ENCODE data around the gene DNAJB1. TPM values are rescaled to one million over a fixed set of nuclear protein-coding genes. Genes with fewer than 3 reads are reported as not detected.

DNAJB1 gene
- total and polyA plus RNA-seq, 4 donors = 34.8 to 95.8 (median 51.2) TPM

GRCh38 chr19:14474827-14475226 lies 43.4 kb downstream of the DNAJB1 start:
- H3K27ac ChIP-seq (ENCODE audit: low read depth in 1 of 2, low read length in 2 of 2) = no peak overlapping the region
- peaks cover 0 to 4% of the 10 kb centered on the region in 2 donors for H3K36me3 ChIP-seq (ENCODE audit: control insufficient read depth in 1 of 2, insufficient read depth in 2 of 2, low read length in 1 of 2)
- WGBS, 2 donors = 48 to 49% methylated on average over 12 of the region's 12 CpGs
- no peaks in the 10 kb centered on the region for H3K9me3 ChIP-seq (ENCODE audit: control insufficient read depth, low read length)
- no peaks in the 10 kb centered on the region for H3K4me1 ChIP-seq (ENCODE audit: control insufficient read depth in 1 of 2, insufficient read depth in 2 of 2, low read length in 2 of 2)
- ATAC-seq (ENCODE audit: low FRiP score) (no peak), DNase-seq (no peak)
- intact Hi-C loops (cut with DNase I) = loop anchor here (5.0 to 10.0 kb wide), 3 partner anchors 120 to 328 kb away; no protein-coding TSS in a partner anchor
- no peaks in the 10 kb centered on the region for H3K27me3 ChIP-seq (ENCODE audit: control insufficient read depth in 1 of 2, insufficient read depth in 2 of 2, low read length in 1 of 2)
- no peak overlapping the region for H3K4me3 ChIP-seq (ENCODE audit: low read length in 2 of 2)

DNA sequence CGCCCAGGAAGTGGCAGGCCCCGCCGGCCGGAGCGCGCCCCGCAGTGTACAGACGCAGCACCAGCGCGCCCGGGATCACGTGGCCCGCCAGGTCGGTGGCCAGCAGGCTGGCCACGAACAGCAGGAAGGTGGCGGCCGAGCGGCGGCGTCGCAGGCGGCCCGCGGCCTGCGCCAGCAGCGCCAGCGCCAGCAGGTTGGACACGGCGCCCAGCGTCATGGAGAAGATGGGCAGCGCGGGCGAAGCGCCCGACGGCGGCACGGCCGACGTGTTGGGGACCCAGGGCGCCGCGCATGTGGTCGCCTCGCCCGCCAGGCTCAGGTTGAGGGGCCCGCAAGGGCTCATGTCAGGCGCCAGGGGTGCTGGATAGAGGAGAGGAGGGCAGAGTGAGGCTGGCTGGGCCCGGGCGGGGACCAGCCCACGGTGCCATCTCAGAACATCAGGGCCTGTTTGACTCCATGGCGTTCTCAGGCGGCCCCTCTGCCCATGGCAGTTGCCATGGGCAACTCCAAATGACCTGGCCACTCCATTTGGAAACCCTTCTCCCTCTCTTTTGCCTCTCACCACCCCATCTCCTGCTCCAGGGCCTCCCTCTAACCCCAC lies 44.1 kb downstream of the DNAJB1 start:
- Histone ChIP-seq H3K4me1 (ENCODE audit: control insufficient read depth in 1 of 2, insufficient read depth in 2 of 2, low read length in 2 of 2) (no peaks in the 10 kb centered on the region), H3K27ac (ENCODE audit: low read depth in 1 of 2, low read length in 2 of 2) (no peak overlapping the region), H3K4me3 (ENCODE audit: low read length in 2 of 2) (no peak overlapping the region), H3K9me3 (ENCODE audit: control insufficient read depth, low read length) (no peaks in the 10 kb centered on the region), H3K27me3 (ENCODE audit: control insufficient read depth in 1 of 2, insufficient read depth in 2 of 2, low read length in 1 of 2) (no peaks in the 10 kb centered on the region), H3K36me3 (ENCODE audit: control insufficient read depth in 1 of 2, insufficient read depth in 2 of 2, low read length in 1 of 2) (peaks cover 0 to 4% of the 10 kb centered on the region in 2 donors)
- intact Hi-C loops (cut with DNase I) = loop anchor here (5.0 to 10.0 kb wide), 3 partner anchors 119 to 327 kb away; no protein-coding TSS in a partner anchor
- 15 to 16% methylated on average over 51 to 53 of the region's 53 CpGs for WGBS, 2 donors
- ATAC-seq (ENCODE audit: low FRiP score) = no peak
- no peak for DNase-seq

DNA sequence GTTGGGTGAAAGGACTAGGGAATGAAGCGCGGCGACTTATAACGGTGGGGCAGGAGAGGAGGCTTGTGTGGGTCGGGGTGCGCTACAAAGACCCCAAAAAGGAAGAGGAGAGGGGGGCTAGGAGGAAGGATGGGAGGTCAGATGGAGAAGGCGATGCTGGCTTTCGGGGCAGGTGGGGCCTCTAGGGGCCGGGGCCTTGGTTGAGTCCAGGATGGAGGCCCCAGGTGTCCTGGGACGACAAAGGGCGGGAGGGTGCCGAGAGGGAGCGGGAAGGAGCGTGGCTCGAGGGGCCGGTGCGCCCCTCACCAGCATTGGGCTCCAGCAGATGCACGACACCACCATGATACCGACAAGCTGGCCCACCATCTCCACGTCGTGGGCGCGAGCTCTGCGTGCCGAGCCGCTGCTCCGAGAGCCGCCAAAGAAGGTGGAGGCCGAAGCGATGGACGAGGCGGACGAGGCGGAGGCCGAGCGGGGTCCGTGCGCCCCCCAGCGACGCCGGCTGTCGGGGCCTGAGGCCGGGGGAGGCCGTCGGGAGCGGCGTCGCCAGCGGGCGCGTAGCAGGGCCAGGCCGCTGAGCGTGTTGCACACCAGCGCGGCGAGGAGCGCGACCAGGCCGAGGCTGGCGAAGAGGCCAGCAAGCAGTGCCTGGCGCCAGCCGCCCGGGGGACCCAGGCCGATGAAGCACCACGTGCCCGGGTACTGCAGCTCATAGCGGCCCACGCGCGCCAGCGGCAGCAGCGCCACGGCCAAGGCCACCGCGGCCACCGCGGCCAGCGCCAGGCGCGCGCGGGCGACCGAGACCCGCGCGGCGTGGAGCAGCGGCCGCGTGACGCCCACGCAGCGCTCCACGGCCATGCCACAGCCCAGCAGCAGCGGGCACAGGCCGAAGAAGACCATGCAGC lies 44.9 kb downstream of the DNAJB1 start:
- WGBS, 2 donors = 5 to 7% methylated on average over 73 to 97 of the region's 97 CpGs
- intact Hi-C loops (cut with DNase I) = loop anchor here (5.0 to 10.0 kb wide), 3 partner anchors 119 to 326 kb away; no protein-coding TSS in a partner anchor
- Histone ChIP-seq H3K27me3 (ENCODE audit: control insufficient read depth in 1 of 2, insufficient read depth in 2 of 2, low read length in 1 of 2) (no peaks in the 10 kb centered on the region), H3K27ac (ENCODE audit: low read depth in 1 of 2, low read length in 2 of 2) (no peak overlapping the region), H3K9me3 (ENCODE audit: control insufficient read depth, low read length) (no peaks in the 10 kb centered on the region), H3K4me3 (ENCODE audit: low read length in 2 of 2) (no peak overlapping the region), H3K36me3 (ENCODE audit: control insufficient read depth in 1 of 2, insufficient read depth in 2 of 2, low read length in 1 of 2) (peaks cover 0 to 2% of the 10 kb centered on the region in 2 donors), H3K4me1 (ENCODE audit: control insufficient read depth in 1 of 2, insufficient read depth in 2 of 2, low read length in 2 of 2) (no peaks in the 10 kb centered on the region)
- no peak for ATAC-seq (ENCODE audit: low FRiP score)
- no peak for DNase-seq

- H3K9me3 ChIP-seq (ENCODE audit: control insufficient read depth, low read length) = no peaks in the 10 kb centered on the region
- H3K4me1 ChIP-seq (ENCODE audit: control insufficient read depth in 1 of 2, insufficient read depth in 2 of 2, low read length in 2 of 2) = no peaks in the 10 kb centered on the region
- 2 to 3% methylated on average over 51 to 66 of the region's 66 CpGs for WGBS, 2 donors
- no peak overlapping the region for H3K4me3 ChIP-seq (ENCODE audit: low read length in 2 of 2)
- peak; percentile 80 to 95 for DNase-seq
- no peak overlapping the region for H3K27ac ChIP-seq (ENCODE audit: low read depth in 1 of 2, low read length in 2 of 2)
- no peaks in the 10 kb centered on the region for H3K27me3 ChIP-seq (ENCODE audit: control insufficient read depth in 1 of 2, insufficient read depth in 2 of 2, low read length in 1 of 2)
- peaks cover 0 to 5% of the 10 kb centered on the region in 2 donors for H3K36me3 ChIP-seq (ENCODE audit: control insufficient read depth in 1 of 2, insufficient read depth in 2 of 2, low read length in 1 of 2)
- intact Hi-C loops (cut with DNase I) = loop anchor here (5.0 to 10.0 kb wide), 3 partner anchors 118 to 325 kb away; no protein-coding TSS in a partner anchor
- ATAC-seq (ENCODE audit: low FRiP score) = peak; percentile 75
These were observed 45.8 kb downstream of the DNAJB1 start for GRCh38 chr19:14472202-14472938.

- Histone ChIP-seq H3K9me3 (ENCODE audit: control insufficient read depth, low read length) (no peaks in the 10 kb centered on the region), H3K4me1 (ENCODE audit: control insufficient read depth in 1 of 2, insufficient read depth in 2 of 2, low read length in 2 of 2) (no peaks in the 10 kb centered on the region), H3K27me3 (ENCODE audit: control insufficient read depth in 1 of 2, insufficient read depth in 2 of 2, low read length in 1 of 2) (no peaks in the 10 kb centered on the region), H3K4me3 (ENCODE audit: low read length in 2 of 2) (no peak overlapping the region), H3K27ac (ENCODE audit: low read depth in 1 of 2, low read length in 2 of 2) (no peak overlapping the region), H3K36me3 (ENCODE audit: control insufficient read depth in 1 of 2, insufficient read depth in 2 of 2, low read length in 1 of 2) (peaks cover 0 to 5% of the 10 kb centered on the region in 2 donors)
- DNase-seq = no peak
- intact Hi-C loops (cut with DNase I) = loop anchor here (5.0 to 10.0 kb wide), 3 partner anchors 117 to 324 kb away; no protein-coding TSS in a partner anchor
- 77 to 81% methylated on average over 44 to 46 of the region's 46 CpGs for WGBS, 2 donors
- no peak for ATAC-seq (ENCODE audit: low FRiP score)
These were observed 46.6 kb downstream of the DNAJB1 start for GRCh38 chr19:14471436-14472187.

DNA sequence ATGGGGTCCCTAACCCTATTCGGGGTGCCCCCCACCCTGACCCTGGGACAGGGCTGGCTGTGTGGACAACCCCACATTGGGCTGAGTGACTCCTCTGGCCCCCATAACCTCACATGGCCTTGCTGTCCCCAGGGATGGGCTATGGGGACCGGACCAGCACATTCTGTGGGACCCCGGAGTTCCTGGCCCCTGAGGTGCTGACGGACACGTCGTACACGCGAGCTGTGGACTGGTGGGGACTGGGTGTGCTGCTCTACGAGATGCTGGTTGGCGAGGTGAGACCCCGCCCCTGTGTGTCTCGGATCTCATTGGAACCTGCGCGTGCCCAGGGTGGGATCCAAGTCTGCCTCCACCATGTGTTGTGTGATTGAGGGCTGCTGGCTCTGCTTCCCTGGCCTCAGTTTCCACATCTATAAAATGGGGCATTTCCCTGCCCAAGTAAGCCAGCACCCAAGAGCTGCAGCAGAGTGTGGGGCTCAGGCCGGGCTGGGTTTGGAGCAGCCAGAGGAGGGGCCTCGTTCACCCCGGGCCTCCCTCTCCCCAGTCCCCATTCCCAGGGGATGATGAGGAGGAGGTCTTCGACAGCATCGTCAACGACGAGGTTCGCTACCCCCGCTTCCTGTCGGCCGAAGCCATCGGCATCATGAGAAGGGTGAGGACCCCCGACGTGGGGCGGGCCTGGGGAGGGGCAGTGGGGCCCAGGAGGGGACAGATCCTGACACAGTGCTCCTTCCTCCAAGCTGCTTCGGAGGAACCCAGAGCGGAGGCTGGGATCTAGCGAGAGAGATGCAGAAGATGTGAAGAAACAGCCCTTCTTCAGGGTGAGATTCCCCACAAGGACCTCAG lies 47.9 kb downstream of the DNAJB1 start:
- H3K4me1 ChIP-seq (ENCODE audit: control insufficient read depth in 1 of 2, insufficient read depth in 2 of 2, low read length in 2 of 2) = no peaks in the 10 kb centered on the region
- intact Hi-C loops (cut with DNase I) = loop anchor here (5.0 to 10.0 kb wide), 3 partner anchors 115 to 323 kb away; no protein-coding TSS in a partner anchor
- WGBS, 2 donors = 82% methylated on average over 31 to 32 of the region's 32 CpGs

GRCh38 chr19:14467816-14468215 lies 50.4 kb downstream of the DNAJB1 start:
- peaks cover 0 to 8% of the 10 kb centered on the region in 2 donors for H3K36me3 ChIP-seq (ENCODE audit: control insufficient read depth in 1 of 2, insufficient read depth in 2 of 2, low read length in 1 of 2)
- no peak for DNase-seq
- ATAC-seq (ENCODE audit: low FRiP score) = no peak
- no peak overlapping the region for H3K4me3 ChIP-seq (ENCODE audit: low read length in 2 of 2)
- intact Hi-C loops (cut with DNase I) = no loop called here
- H3K4me1 ChIP-seq (ENCODE audit: control insufficient read depth in 1 of 2, insufficient read depth in 2 of 2, low read length in 2 of 2) = no peaks in the 10 kb centered on the region
- 72 to 75% methylated on average over 9 of the region's 9 CpGs for WGBS, 2 donors
- H3K9me3 ChIP-seq (ENCODE audit: control insufficient read depth, low read length) = no peaks in the 10 kb centered on the region
- H3K27me3 ChIP-seq (ENCODE audit: control insufficient read depth in 1 of 2, insufficient read depth in 2 of 2, low read length in 1 of 2) = no peaks in the 10 kb centered on the region
- no peak overlapping the region for H3K27ac ChIP-seq (ENCODE audit: low read depth in 1 of 2, low read length in 2 of 2)

More for the DNA sequence above, 47.9 kb downstream of the DNAJB1 start:
- no peak for ATAC-seq (ENCODE audit: low FRiP score)
- no peak for DNase-seq
- Histone ChIP-seq H3K36me3 (ENCODE audit: control insufficient read depth in 1 of 2, insufficient read depth in 2 of 2, low read length in 1 of 2) (peaks cover 0 to 5% of the 10 kb centered on the region in 2 donors), H3K27me3 (ENCODE audit: control insufficient read depth in 1 of 2, insufficient read depth in 2 of 2, low read length in 1 of 2) (no peaks in the 10 kb centered on the region), H3K4me3 (ENCODE audit: low read length in 2 of 2) (no peak overlapping the region), H3K27ac (ENCODE audit: low read depth in 1 of 2, low read length in 2 of 2) (no peak overlapping the region), H3K9me3 (ENCODE audit: control insufficient read depth, low read length) (no peaks in the 10 kb centered on the region)

Measured in aorta (tissue), 5 donors.